Fibroblast of lung (primary cell): ENCODE results near the gene RCAN1. TPM values are rescaled to one million over a fixed set of nuclear protein-coding genes. Genes with fewer than 3 reads are reported as not detected.

Source experiments
- DNase-seq, 2 donors: peaks; one replicate each; pipeline versions ENCODE4 v3.0.0 to v3.0.0-alpha.2; 2010; ENCODE audit warnings: low read depth in 2 of 2
- H2AFZ ChIP-seq: 2 replicates; pipeline ENCODE4 v1.5.1; 2012; ENCODE audit warnings: low read length, control low read depth, inconsistent platforms
- H3K27ac ChIP-seq: 2 replicates; pipeline ENCODE4 v1.5.1; 2011; ENCODE audit warnings: low read length, control low read depth; ENCODE audit not compliant: insufficient read depth
- H3K27me3 ChIP-seq: 2 replicates; pipeline ENCODE4 v1.5.1; 2011; ENCODE audit warnings: mild to moderate bottlenecking, low read length; ENCODE audit not compliant: control insufficient read depth, insufficient read depth
- H3K36me3 ChIP-seq: 2 replicates; pipeline ENCODE4 v1.5.1; 2011; ENCODE audit warnings: low read length; ENCODE audit not compliant: control insufficient read depth, insufficient read depth
- H3K4me1 ChIP-seq: 2 replicates; pipeline ENCODE4 v1.5.1; 2011; ENCODE audit warnings: low read length; ENCODE audit not compliant: control insufficient read depth, insufficient read depth; ENCODE audit errors: extremely low read depth
- H3K4me2 ChIP-seq: 2 replicates; pipeline ENCODE4 v1.5.1; 2011; ENCODE audit warnings: low read length, control low read depth; ENCODE audit not compliant: insufficient read depth; ENCODE audit errors: extremely low read depth
- H3K4me3 ChIP-seq, 4 experiments: fragments of 200-600 bp in 1 of 4; sonication (generic) in 1 of 4; replicated peaks in 1 of 4; 2 replicates each; pipeline ENCODE4 v1.5.1; 2011 to 2016; ENCODE audit warnings: low read length in 4 of 4, low read depth in 3 of 4, mild to moderate bottlenecking in 3 of 4, control low read depth in 2 of 4, inconsistent platforms in 1 of 4, mixed read lengths in 1 of 4; ENCODE audit not compliant: insufficient read depth in 1 of 4; ENCODE audit errors: control extremely low read depth in 1 of 4
- H3K79me2 ChIP-seq: 2 replicates; pipeline ENCODE4 v1.5.1; 2012; ENCODE audit warnings: mild to moderate bottlenecking, low read length, inconsistent platforms; ENCODE audit not compliant: control insufficient read depth, insufficient read depth
- H3K9ac ChIP-seq: 2 replicates; pipeline ENCODE4 v1.5.1; 2011; ENCODE audit warnings: mild to moderate bottlenecking, low read length, control low read depth; ENCODE audit not compliant: insufficient read depth
- H3K9me3 ChIP-seq: 2 replicates; pipeline ENCODE4 v1.5.1; 2012; ENCODE audit warnings: low read depth, low read length; ENCODE audit not compliant: control insufficient read depth, insufficient read depth
- H4K20me1 ChIP-seq: 2 replicates; pipeline ENCODE4 v1.5.1; 2011; ENCODE audit warnings: low read length; ENCODE audit not compliant: control insufficient read depth, insufficient read depth; ENCODE audit errors: extremely low read depth
- EZH2 ChIP-seq: IDR thresholded peaks from 2 replicates; pipeline ENCODE4 v1.5.1; 2012; ENCODE audit warnings: low read length, control low read depth, mild to moderate bottlenecking; ENCODE audit errors: missing control alignments
- polyA plus RNA-seq, 2 donors: library from polyadenylated mRNA; depleted of rRNA in 1 of 2; stranded (reverse) in 1 of 2; unstranded in 1 of 2; fragments of >200 nt; gene quantifications; 2 replicates each; pipeline ENCODE4 v1.2.1, GENCODE V29; 2011 to 2012; ENCODE audit warnings: missing spikeins in 1 of 2
- total RNA-seq: library from RNA; depleted of rRNA; stranded (reverse); fragments of >200 nt; gene quantifications from 2 replicates; pipeline ENCODE4 v1.2.1, GENCODE V29; 2014
- TF ChIP-seq, protein P1 (sequence below), 2 donors: IDR thresholded peaks in 1 of 2; conservative IDR thresholded peaks in 1 of 2; 1 replicate in 1 of 2; 2 replicates in 1 of 2; pipeline ENCODE4 v1.5.1; 2011 to 2012; ENCODE audit warnings: low read length in 2 of 2, control low read depth in 1 of 2, inconsistent platforms in 1 of 2, low read depth in 1 of 2, mild to moderate bottlenecking in 1 of 2

Gene RCAN1
- total and polyA plus RNA-seq, 2 donors (not counting 1 experiment from before 2014, with no cell fraction given) = 94.8 to 259 TPM

DNA sequence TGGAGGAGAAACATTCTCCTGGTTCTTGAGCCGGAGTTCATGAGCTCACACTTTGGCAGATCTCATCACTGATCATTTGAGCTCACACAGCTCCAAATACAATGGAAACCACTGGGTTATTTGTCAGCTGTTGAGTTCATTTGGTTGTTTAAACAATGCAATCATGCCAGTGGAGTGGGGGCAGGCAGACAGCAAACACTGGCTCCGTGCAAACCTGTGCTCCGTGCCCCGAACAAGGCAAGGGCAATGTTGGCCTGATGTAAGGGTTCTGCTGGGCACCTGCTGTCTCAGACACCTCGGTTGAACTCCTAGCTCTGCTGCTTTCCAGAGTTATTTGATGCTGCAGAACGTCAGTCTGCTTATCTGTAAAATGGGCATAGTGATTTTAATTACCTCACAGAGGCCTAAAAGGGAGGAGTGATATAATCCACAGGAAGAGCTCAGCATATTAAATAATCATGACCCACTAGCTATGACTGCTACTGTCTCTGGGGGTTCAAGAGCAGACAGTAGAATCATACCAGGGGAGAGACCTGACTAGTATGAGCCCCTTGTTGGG lies 33.9 kb upstream of the RCAN1 start:
- TF ChIP-seq, protein P1, sequence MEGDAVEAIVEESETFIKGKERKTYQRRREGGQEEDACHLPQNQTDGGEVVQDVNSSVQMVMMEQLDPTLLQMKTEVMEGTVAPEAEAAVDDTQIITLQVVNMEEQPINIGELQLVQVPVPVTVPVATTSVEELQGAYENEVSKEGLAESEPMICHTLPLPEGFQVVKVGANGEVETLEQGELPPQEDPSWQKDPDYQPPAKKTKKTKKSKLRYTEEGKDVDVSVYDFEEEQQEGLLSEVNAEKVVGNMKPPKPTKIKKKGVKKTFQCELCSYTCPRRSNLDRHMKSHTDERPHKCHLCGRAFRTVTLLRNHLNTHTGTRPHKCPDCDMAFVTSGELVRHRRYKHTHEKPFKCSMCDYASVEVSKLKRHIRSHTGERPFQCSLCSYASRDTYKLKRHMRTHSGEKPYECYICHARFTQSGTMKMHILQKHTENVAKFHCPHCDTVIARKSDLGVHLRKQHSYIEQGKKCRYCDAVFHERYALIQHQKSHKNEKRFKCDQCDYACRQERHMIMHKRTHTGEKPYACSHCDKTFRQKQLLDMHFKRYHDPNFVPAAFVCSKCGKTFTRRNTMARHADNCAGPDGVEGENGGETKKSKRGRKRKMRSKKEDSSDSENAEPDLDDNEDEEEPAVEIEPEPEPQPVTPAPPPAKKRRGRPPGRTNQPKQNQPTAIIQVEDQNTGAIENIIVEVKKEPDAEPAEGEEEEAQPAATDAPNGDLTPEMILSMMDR (conservative IDR thresholded peaks at IDR 0.05 in 1 of 2, IDR thresholded peaks at IDR 0.05 in 1 of 2; ENCODE audit: low read depth in 1 of 2, low read length in 2 of 2) = no peak
- TF ChIP-seq EZH2 = no peak
- no peaks in the 10 kb centered on the region for H4K20me1 ChIP-seq

DNA sequence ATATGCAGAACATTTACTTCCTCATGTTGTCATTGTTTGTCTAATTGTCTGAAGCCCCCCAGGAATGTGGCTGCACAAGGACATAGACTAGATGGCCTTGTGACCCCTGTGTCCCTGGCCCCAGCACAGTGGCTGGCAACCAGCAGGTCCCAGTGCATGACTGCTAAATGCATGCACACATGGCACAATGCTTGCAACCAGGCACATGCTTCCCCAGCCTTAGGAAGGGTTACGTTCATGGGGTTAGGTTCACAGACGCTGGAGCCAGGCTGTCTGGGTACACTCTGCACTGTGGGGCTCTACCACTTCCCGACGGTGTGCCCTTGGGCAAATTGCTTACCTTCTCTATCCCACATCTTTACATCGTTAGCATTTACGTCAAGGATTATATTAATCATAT lies 32.6 kb upstream of the RCAN1 start:
- TF ChIP-seq, protein P1 (conservative IDR thresholded peaks at IDR 0.05 in 1 of 2, IDR thresholded peaks at IDR 0.05 in 1 of 2; ENCODE audit: low read depth in 1 of 2, low read length in 2 of 2) = no peak
- no peak for TF ChIP-seq EZH2
- DNase-seq = peak in 1 of 2 donors; percentile 15
- peaks cover 8% of the 10 kb centered on the region for H3K27me3 ChIP-seq

More for the DNA sequence above, 33.9 kb upstream of the RCAN1 start:
- no peak overlapping the region for H3K4me3 ChIP-seq
- no peak overlapping the region for H3K9ac ChIP-seq
- H2AFZ ChIP-seq = no peak overlapping the region
- no peak overlapping the region for H3K4me2 ChIP-seq
- H3K36me3 ChIP-seq = no peaks in the 10 kb centered on the region
- DNase-seq = no peak
- H3K79me2 ChIP-seq = no peaks in the 10 kb centered on the region
- no peak overlapping the region for H3K27ac ChIP-seq
- H3K4me1 ChIP-seq = no peaks in the 10 kb centered on the region
- H3K27me3 ChIP-seq = peaks cover 8% of the 10 kb centered on the region
- H3K9me3 ChIP-seq = no peaks in the 10 kb centered on the region

DNA sequence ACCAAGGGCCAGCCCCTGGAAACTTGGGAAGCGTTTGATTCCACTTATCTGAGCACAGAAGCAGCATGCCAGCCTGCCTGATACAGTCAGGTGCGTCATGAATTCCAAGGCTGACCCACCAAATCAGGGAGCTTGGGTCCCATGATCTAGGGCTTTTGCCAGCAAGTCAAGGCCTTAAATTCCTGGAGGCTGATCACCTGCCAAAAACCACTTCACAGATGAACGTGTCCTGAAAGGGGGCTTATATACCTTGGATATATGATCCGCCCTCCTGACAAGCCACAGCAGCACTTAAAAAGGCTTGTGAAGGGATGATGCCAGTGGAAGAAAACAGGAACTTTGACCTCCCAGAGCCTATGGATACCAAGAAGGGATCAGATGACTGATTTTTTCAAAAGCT lies 29.9 kb upstream of the RCAN1 start:
- Histone ChIP-seq H3K9me3 (no peaks in the 10 kb centered on the region), H4K20me1 (no peaks in the 10 kb centered on the region), H3K79me2 (no peaks in the 10 kb centered on the region), H3K4me1 (no peaks in the 10 kb centered on the region), H3K4me2 (no peak overlapping the region), H3K27me3 (peaks cover 6% of the 10 kb centered on the region), H3K36me3 (no peaks in the 10 kb centered on the region), H3K4me3 (no peak overlapping the region), H3K9ac (no peak overlapping the region), H3K27ac (no peak overlapping the region), H2AFZ (no peak overlapping the region)
- no peak for DNase-seq
- TF ChIP-seq, protein P1 (conservative IDR thresholded peaks at IDR 0.05 in 1 of 2, IDR thresholded peaks at IDR 0.05 in 1 of 2; ENCODE audit: low read depth in 1 of 2, low read length in 2 of 2) = no peak
- no peak for TF ChIP-seq EZH2

More for the DNA sequence above, 32.6 kb upstream of the RCAN1 start:
- Histone ChIP-seq H3K27ac (no peak overlapping the region), H3K4me3 (no peak overlapping the region), H3K36me3 (no peaks in the 10 kb centered on the region), H3K9me3 (no peaks in the 10 kb centered on the region), H3K4me2 (no peak overlapping the region), H3K79me2 (no peaks in the 10 kb centered on the region), H3K4me1 (no peaks in the 10 kb centered on the region), H2AFZ (no peak overlapping the region), H3K9ac (no peak overlapping the region), H4K20me1 (no peaks in the 10 kb centered on the region)
